PC-3 (cell line): ENCODE measurements around the gene NLRP9.

ENCODE experiments used
- EZH2 ChIP-seq: fragments of 300-600 bp; sonication (generic); IDR thresholded peaks from one replicate; pipeline ENCODE4 v1.6.1; 2017; ENCODE audit warnings: antibody characterized with exemption, mild to moderate bottlenecking, low read length; ENCODE audit not compliant: unreplicated experiment
- EZH2phosphoT487 ChIP-seq: fragments of 300-600 bp; sonication (generic); IDR thresholded peaks from 2 replicates; pipeline ENCODE4 v1.6.1; 2018; ENCODE audit warnings: mild to moderate bottlenecking, antibody characterized with exemption, low read length, borderline replicate concordance

DNA sequence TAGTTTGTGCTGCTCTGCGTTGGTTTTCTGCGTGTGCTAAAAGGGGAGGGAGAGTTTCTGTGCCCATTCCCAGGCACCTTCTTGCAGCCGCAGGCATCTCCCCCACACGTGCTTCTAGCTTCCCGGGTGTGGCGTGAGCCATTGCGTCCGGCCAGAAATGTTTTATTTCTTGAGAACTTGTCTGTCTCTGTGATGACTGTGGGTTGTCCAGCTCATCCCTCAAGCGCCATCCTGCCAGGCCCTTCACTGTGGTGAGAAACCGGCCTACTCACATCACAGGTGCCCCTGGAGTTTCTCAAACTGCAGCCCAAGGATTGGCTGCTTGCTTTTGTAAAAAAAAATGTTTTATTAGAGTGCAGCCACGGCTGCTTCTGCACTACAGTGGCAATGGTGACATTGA, 39.0 kb downstream of the NLRP9 start:
- no peak for TF ChIP-seq EZH2phosphoT487
- no peak for TF ChIP-seq EZH2
